ENCODE data around the gene CRYGB. TPM values are rescaled to one million over a fixed set of nuclear protein-coding genes. Genes with fewer than 3 reads are reported as not detected.
"Not testable (repeated sequence)": the region's sequence is repeated elsewhere in the genome, so short reads cannot be mapped to it uniquely, and the experiment has no call there.

Gene CRYGB
- polyA plus RNA-seq, 12 donors, result not detected

GRCh38 chr2:208150956-208151355 is 5.0 kb upstream of the CRYGB start:
- no peak for DNase-seq

- no peak for DNase-seq
Measured at GRCh38 chr2:208150094-208150493, 4.1 kb upstream of the CRYGB start.

- no peak for DNase-seq
Measured at GRCh38 chr2:208148803-208149202, 2.8 kb upstream of the CRYGB start.

- no peak for DNase-seq
Measured at GRCh38 chr2:208147759-208148158, 1.8 kb upstream of the CRYGB start.

- DNase-seq, result no peak
Measured at GRCh38 chr2:208147008-208147407, 1.1 kb upstream of the CRYGB start.

- DNase-seq, result no peak
Measured at GRCh38 chr2:208142925-208143799, 2.8 kb downstream of the CRYGB start.

- peak; percentile 25 for DNase-seq
Measured at GRCh38 chr2:208142240-208142924, 3.6 kb downstream of the CRYGB start.

- no peak for DNase-seq
Measured at GRCh38 chr2:208139447-208139846, 6.5 kb downstream of the CRYGB start.

GRCh38 chr2:208138334-208138733 is 7.6 kb downstream of the CRYGB start:
- not testable (repeated sequence) for DNase-seq

GRCh38 chr2:208136716-208137094 is 9.3 kb downstream of the CRYGB start:
- DNase-seq, result no peak

- DNase-seq, result no peak
Measured at GRCh38 chr2:208135794-208136715, 9.9 kb downstream of the CRYGB start.

GRCh38 chr2:208134928-208135586 is 10.9 kb downstream of the CRYGB start:
- no peak for DNase-seq

GRCh38 chr2:208130712-208131110 is 15.2 kb downstream of the CRYGB start:
- DNase-seq, result no peak

- no peak for DNase-seq
Measured at GRCh38 chr2:208129744-208130711, 15.9 kb downstream of the CRYGB start, which contains the start of gene CRYGC. Gene CRYGC (minus strand): TSS chr2:208129828. CDS start chr2:208129792, 36 bp downstream.

GRCh38 chr2:208128136-208128535 is 17.8 kb downstream of the CRYGB start:
- no peak for DNase-seq

GRCh38 chr2:208127090-208127489 is 18.9 kb downstream of the CRYGB start:
- DNase-seq, result no peak

GRCh38 chr2:208125251-208125650 is 20.7 kb downstream of the CRYGB start:
- no peak for DNase-seq

- DNase-seq, result not testable (repeated sequence)
Measured at GRCh38 chr2:208124013-208124715, 21.8 kb downstream of the CRYGB start, which contains the start of gene CRYGD. Gene CRYGD (minus strand): TSS chr2:208124524. CDS start chr2:208124473, 51 bp downstream.

- DNase-seq, result no peak
Measured at GRCh38 chr2:208122248-208122647, 23.7 kb downstream of the CRYGB start.

Measured in muscle of arm (tissue), 12 donors.